ENCODE data around the gene DCAF11. TPM values are rescaled to one million over a fixed set of nuclear protein-coding genes. Genes with fewer than 3 reads are reported as not detected.

DCAF11 gene
- total RNA-seq, 1 donor = 138 TPM

GRCh38 chr14:24136684-24137528 lies 22.3 kb downstream of the DCAF11 start:
- DNase-seq (ENCODE audit: low read depth in 2 of 3, low spot score in 2 of 3) = no peak

DNA sequence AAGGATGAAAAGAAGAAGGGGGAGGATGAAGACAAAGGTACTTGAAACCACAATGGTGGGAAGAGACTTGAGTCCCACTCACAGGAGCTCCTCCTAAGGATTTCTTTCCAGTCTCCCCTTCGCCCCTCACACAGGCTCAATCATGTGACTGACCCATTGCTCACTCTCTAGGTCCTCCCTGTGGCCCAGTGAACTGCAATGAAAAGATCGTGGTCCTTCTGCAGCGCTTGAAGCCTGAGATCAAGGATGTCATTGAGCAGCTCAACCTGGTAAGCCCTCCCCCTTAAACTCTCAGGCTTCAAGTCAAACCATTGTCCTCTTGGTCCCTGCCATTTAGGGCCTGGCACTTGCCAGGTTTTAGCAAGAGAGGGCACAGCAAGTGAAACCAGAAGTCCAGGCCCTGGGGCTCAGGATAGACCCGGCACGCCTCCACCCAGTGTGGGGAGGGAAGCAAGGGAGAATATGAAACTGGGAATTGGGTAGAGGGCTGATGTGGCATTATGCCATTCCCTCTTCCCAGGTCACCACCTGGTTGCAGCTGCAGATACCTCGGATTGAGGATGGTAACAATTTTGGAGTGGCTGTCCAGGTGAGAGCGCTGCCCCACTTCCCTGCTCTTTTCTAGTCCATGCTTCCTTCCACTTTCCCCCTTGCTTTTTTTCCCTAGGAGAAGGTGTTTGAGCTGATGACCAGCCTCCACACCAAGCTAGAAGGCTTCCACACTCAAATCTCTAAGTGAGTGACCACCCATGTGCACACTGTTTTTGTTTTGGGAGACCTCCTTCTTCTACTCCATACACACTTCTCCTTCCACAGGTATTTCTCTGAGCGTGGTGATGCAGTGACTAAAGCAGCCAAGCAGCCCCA lies 23.2 kb downstream of the DCAF11 start:
- no peak for DNase-seq (ENCODE audit: low read depth in 2 of 3, low spot score in 2 of 3)

DNA sequence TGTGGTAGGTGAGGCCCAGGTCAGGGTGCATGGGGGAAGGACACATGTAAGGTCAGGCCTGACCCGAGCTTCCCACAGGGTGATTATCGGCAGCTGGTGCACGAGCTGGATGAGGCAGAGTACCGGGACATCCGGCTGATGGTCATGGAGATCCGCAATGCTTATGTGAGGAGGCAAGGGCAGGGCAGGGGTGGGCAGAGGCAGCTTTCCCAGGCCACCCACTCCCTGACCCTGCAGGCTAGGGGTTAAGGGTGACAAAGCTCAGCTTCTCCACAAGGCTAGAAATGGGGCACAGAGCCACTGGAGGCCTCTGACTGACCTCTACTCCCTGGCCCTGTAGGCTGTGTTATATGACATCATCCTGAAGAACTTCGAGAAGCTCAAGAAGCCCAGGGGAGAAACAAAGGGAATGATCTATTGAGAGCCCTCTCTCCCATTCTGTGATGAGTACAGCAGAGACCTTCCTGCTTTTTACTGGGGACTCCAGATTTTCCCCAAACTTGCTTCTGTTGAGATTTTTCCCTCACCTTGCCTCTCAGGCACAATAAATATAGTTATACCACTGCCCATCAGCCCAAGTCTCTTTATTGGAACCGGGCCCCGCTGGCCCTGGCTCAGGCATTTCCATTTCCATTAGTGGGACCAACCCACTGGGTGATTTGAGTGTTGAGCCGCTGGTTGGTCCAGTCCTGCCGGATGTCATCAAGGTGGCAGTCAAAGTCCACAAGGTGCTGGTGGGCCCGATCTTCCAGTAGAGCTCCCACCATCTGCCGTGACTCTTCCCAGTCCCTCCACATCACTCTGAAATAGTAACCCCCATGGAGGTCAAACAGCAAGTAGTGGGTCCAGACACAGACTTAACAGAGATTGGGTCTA lies 24.1 kb downstream of the DCAF11 start:
- no peak for DNase-seq (ENCODE audit: low read depth in 2 of 3, low spot score in 2 of 3)

- no peak for DNase-seq (ENCODE audit: low read depth in 2 of 3, low spot score in 2 of 3)
Observed at GRCh38 chr14:24139272-24139934, 24.8 kb downstream of the DCAF11 start.

DNA sequence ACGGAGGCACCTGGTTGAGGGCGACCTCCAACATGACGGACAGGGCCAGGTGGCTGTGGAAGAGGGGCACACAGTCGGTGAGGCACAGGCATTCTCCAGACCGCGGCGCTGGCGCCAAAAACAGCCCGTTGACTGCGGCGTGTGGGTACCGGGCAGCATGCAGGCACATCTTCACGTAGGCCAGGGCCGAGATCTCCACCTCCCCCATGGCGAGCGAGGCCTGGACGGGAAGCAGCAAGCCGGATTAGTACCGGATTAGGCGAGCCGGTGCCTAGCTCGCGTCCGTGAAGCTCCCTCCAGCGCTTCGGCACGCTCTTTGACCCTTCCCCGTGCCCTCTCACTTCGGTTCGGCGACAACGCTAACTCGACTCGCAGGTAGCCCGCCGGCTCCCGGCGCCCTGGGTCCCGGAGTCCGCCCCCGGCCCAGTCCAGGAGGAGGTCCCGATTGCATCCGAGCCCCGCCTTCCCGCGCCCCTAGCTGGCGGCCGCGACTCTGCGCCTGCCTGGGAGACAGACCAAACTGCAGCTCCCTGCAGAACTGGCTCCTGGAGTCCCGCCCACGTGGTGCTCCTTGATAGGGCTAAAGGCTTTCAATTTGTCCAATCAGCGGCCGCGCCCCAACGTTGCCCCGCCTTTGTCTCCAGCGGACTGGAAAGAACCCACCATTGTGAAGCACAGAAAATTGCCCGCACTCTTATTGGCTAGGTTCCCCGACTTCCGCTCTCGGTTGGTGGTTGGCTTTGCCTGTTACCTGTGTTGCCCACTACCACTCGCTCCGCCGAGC lies 26.7 kb downstream of the DCAF11 start, which contains the start of gene EMC9:
EMC9 (minus strand) TSS at position 495 of the 784 bp plus-strand sequence; CDS start at position 208, 287 bp downstream.
- peak; percentile 97 to 100 (median 99) for DNase-seq (ENCODE audit: low read depth in 2 of 3, low spot score in 2 of 3)

GRCh38 chr14:24143511-24143910 lies 28.9 kb downstream of the DCAF11 start:
- no peak for DNase-seq (ENCODE audit: low read depth in 2 of 3, low spot score in 2 of 3)

GRCh38 chr14:24144451-24144850 lies 29.9 kb downstream of the DCAF11 start:
- DNase-seq (ENCODE audit: low read depth in 2 of 3, low spot score in 2 of 3) = no peak

DNA sequence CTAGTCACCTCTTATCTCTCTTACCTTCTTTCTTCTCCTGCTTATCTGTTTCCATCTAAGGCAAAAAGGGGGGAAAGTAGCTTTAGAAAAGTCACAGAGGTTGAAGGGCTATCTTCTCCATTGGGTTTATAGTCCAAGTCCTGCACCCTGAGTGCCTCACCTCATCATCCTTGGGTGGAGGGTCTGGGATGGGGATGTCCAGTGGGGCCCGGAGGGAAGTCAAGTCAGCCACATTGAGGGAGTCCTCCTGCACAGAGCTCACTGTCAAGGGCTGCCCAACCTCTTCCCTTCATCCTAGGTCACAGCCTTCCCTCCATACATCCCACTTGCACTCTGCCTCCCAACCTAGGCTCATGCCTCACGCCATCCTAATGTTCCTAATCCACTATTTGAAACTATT lies 30.6 kb downstream of the DCAF11 start:
- DNase-seq (ENCODE audit: low read depth in 2 of 3, low spot score in 2 of 3) = no peak

DNA sequence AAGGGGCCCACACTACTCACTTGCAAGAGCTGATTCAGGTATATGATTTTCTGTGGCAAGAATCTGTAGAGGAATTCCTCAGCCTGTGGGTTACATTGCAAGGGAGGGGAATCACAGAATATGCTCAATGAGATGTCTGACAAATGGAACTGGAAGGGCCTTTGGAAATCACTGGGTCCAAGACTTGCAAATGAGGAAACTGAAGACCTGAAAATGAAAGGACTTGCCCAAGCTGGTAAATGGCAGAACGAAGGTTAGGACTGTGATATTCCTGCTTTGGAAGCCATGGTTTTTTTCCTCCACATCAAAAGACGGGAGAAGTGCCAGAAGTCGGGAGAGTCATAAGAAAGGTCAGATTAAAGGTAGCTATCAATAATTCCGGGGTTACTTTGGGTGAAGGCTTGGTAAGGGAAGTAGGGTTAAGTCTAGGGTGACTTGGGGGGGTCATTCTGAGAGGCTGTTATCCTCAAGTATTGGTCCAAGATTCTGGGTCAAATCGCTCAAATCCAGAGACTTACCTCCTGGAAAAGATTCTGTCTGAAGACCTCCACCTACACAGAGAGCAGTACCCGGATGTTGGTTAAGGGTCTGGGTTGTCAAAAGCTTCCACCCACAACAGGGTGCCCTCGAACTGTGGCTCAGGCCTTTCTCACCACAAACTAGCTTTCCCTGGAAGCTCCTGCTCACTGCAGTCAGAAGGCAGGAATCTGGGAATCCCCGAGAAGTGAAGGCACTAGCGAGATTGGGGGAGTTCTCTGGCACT lies 31.3 kb downstream of the DCAF11 start:
- no peak for DNase-seq (ENCODE audit: low read depth in 2 of 3, low spot score in 2 of 3)

GRCh38 chr14:24146453-24146977 lies 31.9 kb downstream of the DCAF11 start, which contains the start of gene PSME2:
Gene PSME2 (minus strand): TSS chr14:24146610. CDS start chr14:24146581, 29 bp downstream.
- peak; percentile 65 to 98 (median 95) for DNase-seq (ENCODE audit: low read depth in 2 of 3, low spot score in 2 of 3)

DNA sequence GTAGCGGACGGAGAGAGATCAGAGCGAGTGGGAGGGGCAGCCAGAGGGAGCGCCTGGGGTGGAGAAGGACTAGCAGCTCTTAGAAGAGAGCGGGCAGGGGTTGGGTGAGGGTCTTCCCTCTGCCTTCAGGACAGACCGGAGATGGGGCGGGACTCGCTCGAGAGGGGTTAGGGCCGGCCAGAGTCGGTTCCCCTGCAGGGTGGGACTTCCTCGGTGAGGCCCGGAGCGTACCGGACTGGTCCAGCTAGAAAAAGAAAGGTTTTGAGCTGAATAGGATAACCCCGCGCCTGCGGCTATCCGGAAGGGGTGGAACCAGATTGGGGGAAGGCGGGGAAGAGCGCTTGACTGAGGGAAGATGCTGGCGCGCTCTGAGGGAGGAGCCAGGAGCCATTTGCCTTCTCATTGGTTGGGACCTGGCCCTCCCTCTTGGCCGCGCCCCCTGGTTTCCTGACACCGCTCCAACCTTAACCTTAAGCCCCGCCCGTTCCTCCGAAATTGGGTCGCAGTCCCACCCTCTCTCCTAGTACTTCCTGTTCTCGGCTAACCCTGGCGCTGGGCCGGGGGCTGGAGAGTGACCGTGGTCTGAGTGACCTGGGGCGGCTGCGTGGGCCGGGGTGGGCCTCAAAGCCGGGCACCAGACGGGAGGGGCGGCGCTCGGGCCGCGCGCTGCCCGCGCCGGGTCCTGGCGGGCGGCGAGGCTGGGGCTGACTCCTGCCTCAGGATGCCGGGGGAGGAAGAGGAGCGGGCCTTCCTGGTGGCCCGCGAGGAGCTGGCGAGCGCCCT lies 32.6 kb downstream of the DCAF11 start, which contains the start of gene RNF31:
RNF31 (plus strand) TSS at position 521 of the 783 bp plus-strand sequence; CDS start at position 722, 201 bp downstream.
- DNase-seq (ENCODE audit: low read depth in 2 of 3, low spot score in 2 of 3) = peak; percentile 86 to 99 (median 99)

GRCh38 chr14:24147761-24148428 lies 33.3 kb downstream of the DCAF11 start:
- DNase-seq (ENCODE audit: low read depth in 2 of 3, low spot score in 2 of 3) = no peak

DNA sequence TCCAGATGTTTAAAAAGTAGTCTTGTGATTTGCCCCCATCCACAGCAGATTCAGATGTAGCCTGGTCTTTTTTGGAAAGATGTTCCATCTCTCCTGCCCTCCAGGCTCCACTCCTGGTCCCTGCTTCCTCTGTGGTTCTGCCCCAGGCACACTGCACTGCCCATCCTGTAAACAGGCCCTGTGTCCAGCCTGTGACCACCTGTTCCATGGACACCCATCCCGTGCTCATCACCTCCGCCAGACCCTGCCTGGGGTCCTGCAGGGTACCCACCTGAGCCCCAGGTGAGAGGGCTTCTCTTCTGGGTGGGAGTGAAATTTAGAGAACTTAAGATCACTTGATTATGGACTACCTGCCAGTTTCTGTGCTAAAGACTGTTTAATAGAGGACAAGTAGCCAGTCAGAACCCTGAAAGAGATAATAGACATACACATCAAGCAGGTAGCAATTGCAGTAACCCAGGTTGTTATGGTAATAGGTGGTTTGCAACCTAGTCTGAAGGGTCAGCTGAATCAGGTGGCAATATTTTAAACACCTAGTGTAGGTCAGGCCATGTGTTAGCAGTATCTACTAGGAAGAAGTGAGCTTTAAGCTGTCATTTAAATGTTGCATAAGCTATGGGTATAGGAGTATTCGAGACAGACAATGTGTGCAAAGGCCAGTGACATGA lies 34.9 kb downstream of the DCAF11 start:
- DNase-seq (ENCODE audit: low read depth in 2 of 3, low spot score in 2 of 3) = no peak

- no peak for DNase-seq (ENCODE audit: low read depth in 2 of 3, low spot score in 2 of 3)
Observed at GRCh38 chr14:24150061-24150460, 35.5 kb downstream of the DCAF11 start.

GRCh38 chr14:24150567-24150966 lies 36.0 kb downstream of the DCAF11 start:
- no peak for DNase-seq (ENCODE audit: low read depth in 2 of 3, low spot score in 2 of 3)

- DNase-seq (ENCODE audit: low read depth in 2 of 3, low spot score in 2 of 3) = no peak
Observed at GRCh38 chr14:24150993-24151392, 36.4 kb downstream of the DCAF11 start.
